ENCODE measurements around the gene PTS. TPM values are rescaled to one million over a fixed set of nuclear protein-coding genes. Genes with fewer than 3 reads are reported as not detected.

Gene PTS
- total RNA-seq, 1 experiment from 2014 or later = 48.6 TPM

DNA sequence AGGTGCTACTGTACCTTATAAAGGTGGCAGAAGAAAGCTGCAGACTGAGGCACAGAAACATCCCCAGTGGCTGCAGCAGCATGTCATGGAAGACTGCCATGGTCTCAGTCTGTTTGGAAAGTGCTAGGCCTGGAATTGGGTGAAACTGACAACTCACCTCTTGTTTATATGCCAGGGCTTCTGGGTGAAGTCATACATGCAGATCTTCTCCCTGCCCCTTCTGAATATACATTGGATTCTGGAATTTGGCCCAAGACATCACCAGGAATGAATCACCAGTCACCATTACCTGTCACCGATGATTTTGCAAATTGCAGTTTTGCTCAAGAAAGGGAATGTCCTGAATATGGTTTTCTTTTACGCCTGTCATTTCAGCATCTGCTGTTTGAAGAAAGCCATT lies 34.3 kb downstream of the PTS start, which contains the start of gene PLET1:
Gene PLET1, minus strand, starts transcription at position 371 of the 400 bp plus-strand sequence. Its CDS starts 271 bp downstream, at position 100.
- H3K9me3 ChIP-seq (ENCODE audit: control insufficient read depth, low read depth, low read length) = no peaks in the 10 kb centered on the region
- H3K9me3 Mint-ChIP-seq = no peaks in the 10 kb centered on the region; a peak in 1 of 5 replicates
- no peak within 1 kb of the TSS for H2BK15ac ChIP-seq (ENCODE audit: low read depth, low read length)
- TF ChIP-seq, protein P1, sequence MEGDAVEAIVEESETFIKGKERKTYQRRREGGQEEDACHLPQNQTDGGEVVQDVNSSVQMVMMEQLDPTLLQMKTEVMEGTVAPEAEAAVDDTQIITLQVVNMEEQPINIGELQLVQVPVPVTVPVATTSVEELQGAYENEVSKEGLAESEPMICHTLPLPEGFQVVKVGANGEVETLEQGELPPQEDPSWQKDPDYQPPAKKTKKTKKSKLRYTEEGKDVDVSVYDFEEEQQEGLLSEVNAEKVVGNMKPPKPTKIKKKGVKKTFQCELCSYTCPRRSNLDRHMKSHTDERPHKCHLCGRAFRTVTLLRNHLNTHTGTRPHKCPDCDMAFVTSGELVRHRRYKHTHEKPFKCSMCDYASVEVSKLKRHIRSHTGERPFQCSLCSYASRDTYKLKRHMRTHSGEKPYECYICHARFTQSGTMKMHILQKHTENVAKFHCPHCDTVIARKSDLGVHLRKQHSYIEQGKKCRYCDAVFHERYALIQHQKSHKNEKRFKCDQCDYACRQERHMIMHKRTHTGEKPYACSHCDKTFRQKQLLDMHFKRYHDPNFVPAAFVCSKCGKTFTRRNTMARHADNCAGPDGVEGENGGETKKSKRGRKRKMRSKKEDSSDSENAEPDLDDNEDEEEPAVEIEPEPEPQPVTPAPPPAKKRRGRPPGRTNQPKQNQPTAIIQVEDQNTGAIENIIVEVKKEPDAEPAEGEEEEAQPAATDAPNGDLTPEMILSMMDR (conservative IDR thresholded peaks at IDR 0.05) = no peak
- no peak within 1 kb of the TSS for H3K23ac ChIP-seq (ENCODE audit: insufficient read length, low read depth, low read length)
- H2BK12ac ChIP-seq (ENCODE audit: insufficient read length, low read depth, low read length) = no peak within 1 kb of the TSS
- no peak within 1 kb of the TSS for H3K18ac ChIP-seq (ENCODE audit: insufficient read length, low read depth, low read length)
- no peak within 1 kb of the TSS for H3K4me2 ChIP-seq (ENCODE audit: insufficient read depth, insufficient read length, low read length)
- no peaks in the 10 kb centered on the region for H3K27me3 ChIP-seq (ENCODE audit: insufficient read depth, low read length)
- no peak within 1 kb of the TSS for H3K56ac ChIP-seq (ENCODE audit: insufficient read length, low read depth, low read length)
- no peak within 1 kb of the TSS for H2BK120ac ChIP-seq (ENCODE audit: low read depth, low read length, poor library complexity, severe bottlenecking)
- no peak within 1 kb of the TSS for H3K4me3 Mint-ChIP-seq
- no peaks in the 10 kb centered on the region for H3K36me3 Mint-ChIP-seq (ENCODE audit: insufficient read depth in 1 of 3, low read depth in 3 of 3)
- no peak within 1 kb of the TSS for H3K27ac ChIP-seq (ENCODE audit: insufficient read length, low read depth, low read length)
- no peak within 1 kb of the TSS for H3K4ac ChIP-seq (ENCODE audit: low read depth, low read length)
- peaks cover 8% of the 10 kb centered on the region for H3K27me3 Mint-ChIP-seq (ENCODE audit: low read depth)
- no CpG with 5 or more reads among the region's 2 CpGs for WGBS (ENCODE audit: extremely low coverage, insufficient read length, low lambda C conversion rate)
- no peak within 1 kb of the TSS for H3K14ac ChIP-seq (ENCODE audit: insufficient read depth, low read length)
- no peak within 1 kb of the TSS for H3T11ph ChIP-seq (ENCODE audit: low read length)
- H4K8ac ChIP-seq (replicated peaks; ENCODE audit: insufficient read length, low read depth, low read length) = no peak within 1 kb of the TSS
- H3K4me1 Mint-ChIP-seq = no peaks in the 10 kb centered on the region
- H3K79me1 ChIP-seq (ENCODE audit: insufficient read depth, low read depth, low read length, poor library complexity, severe bottlenecking) = no peaks in the 10 kb centered on the region
- H3K4me1 ChIP-seq (ENCODE audit: insufficient read depth, low read length) = no peaks in the 10 kb centered on the region
- no peaks in the 10 kb centered on the region for H4K20me1 ChIP-seq (ENCODE audit: control insufficient read depth, insufficient read depth, insufficient read length)
- no peaks in the 10 kb centered on the region for H3K23me2 ChIP-seq (ENCODE audit: insufficient read length, low read depth, low read length, poor library complexity, severe bottlenecking)
- H4K91ac ChIP-seq (ENCODE audit: insufficient read length, low read depth, low read length) = no peak within 1 kb of the TSS
- H2BK5ac ChIP-seq (ENCODE audit: insufficient read length, low read length) = no peak within 1 kb of the TSS
- no peak within 1 kb of the TSS for H2AFZ ChIP-seq (ENCODE audit: low read length)
- H2AK5ac ChIP-seq (ENCODE audit: insufficient read length, low read length) = no peak within 1 kb of the TSS
- no peak within 1 kb of the TSS for H3K9ac ChIP-seq (ENCODE audit: extremely low read depth, insufficient read length, low read length)
- DNase-seq = no peak
- H3K79me2 ChIP-seq (ENCODE audit: insufficient read depth, low read length) = no peaks in the 10 kb centered on the region
- no peak within 1 kb of the TSS for H3K27ac Mint-ChIP-seq
- no peak within 1 kb of the TSS for H2BK20ac ChIP-seq (ENCODE audit: low read depth, low read length, poor library complexity, severe bottlenecking)
- no peak within 1 kb of the TSS for H4K5ac ChIP-seq (ENCODE audit: insufficient read length, low read depth, low read length)

All from H9 (cell line).